Measurements from ENCODE around the gene CXCL3. TPM values are rescaled to one million over a fixed set of nuclear protein-coding genes. Genes with fewer than 3 reads are reported as not detected.

The CXCL3 gene
- total RNA-seq, 2 experiments from 2014 or later: not detected

Other genes starting within 250 kb of the CXCL3 start
- gene CXCL6, start 202.0 kb downstream of the CXCL3 start, total RNA-seq: not detected
- gene PF4V1, start 185.4 kb downstream of the CXCL3 start, total RNA-seq: not detected
- gene CXCL1, start 169.3 kb downstream of the CXCL3 start, total RNA-seq: not detected
- not detected for gene PF4, start 56.7 kb downstream of the CXCL3 start, total RNA-seq
- not detected for gene PPBP, start 50.5 kb downstream of the CXCL3 start, total RNA-seq
- not detected for gene CXCL5, start 40.0 kb downstream of the CXCL3 start, total RNA-seq
- not detected for gene CXCL2, start 60.5 kb upstream of the CXCL3 start, total RNA-seq
- 1 to 10 TPM; 8.2 to 8.3 TPM for gene MTHFD2L, start 119.4 kb upstream of the CXCL3 start, total RNA-seq